Measurements from ENCODE around the gene ADO.

DNA sequence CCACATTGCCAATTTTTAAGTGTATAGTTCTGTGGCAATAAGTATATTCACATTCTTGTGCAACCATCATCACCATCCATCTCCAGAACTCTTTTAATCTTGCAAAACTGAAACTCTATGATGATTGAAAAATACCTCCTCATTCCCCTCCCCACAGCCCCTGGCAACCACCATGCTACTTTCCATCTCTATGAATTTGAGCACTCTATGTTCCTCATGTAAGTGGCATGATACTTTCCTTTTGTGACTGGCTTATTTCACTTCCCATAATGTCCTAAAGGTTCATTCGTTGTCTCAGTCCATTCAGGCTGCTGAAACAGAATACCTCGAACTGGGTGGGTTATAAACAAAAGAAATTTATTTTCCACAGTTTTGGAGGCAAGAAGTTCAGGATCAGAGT is 35.1 kb downstream of the ADO start:
- TF ChIP-seq, protein P1, sequence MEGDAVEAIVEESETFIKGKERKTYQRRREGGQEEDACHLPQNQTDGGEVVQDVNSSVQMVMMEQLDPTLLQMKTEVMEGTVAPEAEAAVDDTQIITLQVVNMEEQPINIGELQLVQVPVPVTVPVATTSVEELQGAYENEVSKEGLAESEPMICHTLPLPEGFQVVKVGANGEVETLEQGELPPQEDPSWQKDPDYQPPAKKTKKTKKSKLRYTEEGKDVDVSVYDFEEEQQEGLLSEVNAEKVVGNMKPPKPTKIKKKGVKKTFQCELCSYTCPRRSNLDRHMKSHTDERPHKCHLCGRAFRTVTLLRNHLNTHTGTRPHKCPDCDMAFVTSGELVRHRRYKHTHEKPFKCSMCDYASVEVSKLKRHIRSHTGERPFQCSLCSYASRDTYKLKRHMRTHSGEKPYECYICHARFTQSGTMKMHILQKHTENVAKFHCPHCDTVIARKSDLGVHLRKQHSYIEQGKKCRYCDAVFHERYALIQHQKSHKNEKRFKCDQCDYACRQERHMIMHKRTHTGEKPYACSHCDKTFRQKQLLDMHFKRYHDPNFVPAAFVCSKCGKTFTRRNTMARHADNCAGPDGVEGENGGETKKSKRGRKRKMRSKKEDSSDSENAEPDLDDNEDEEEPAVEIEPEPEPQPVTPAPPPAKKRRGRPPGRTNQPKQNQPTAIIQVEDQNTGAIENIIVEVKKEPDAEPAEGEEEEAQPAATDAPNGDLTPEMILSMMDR (IDR thresholded peaks at IDR 0.05; ENCODE audit: low read depth, low read length) = no peak
- no peak for TF ChIP-seq EZH2phosphoT487 (IDR thresholded peaks at IDR 0.05; ENCODE audit: low read depth)

Data from OCI-LY3 (cell line).